GM21367 (cell line): ENCODE results near the gene LMNTD2.
A peak's percentile ranks its signal among the peaks of the same experiment; 100 is the strongest.

Experiments
- ATAC-seq: cut with Tn5 transposase; IDR thresholded peaks from one replicate; pipeline ENCODE4 v1.9.1; 2021; ENCODE audit not compliant: unreplicated experiment

The LMNTD2 gene

GRCh38 chr11:535519-536454 is 24.8 kb downstream of the LMNTD2 start, which contains the start of gene HRAS:
Gene HRAS, minus strand, starts transcription at chr11:535576.
- ATAC-seq = peak; percentile 61

- no peak for ATAC-seq
Measured at GRCh38 chr11:535210-535518, 25.4 kb downstream of the LMNTD2 start.

DNA sequence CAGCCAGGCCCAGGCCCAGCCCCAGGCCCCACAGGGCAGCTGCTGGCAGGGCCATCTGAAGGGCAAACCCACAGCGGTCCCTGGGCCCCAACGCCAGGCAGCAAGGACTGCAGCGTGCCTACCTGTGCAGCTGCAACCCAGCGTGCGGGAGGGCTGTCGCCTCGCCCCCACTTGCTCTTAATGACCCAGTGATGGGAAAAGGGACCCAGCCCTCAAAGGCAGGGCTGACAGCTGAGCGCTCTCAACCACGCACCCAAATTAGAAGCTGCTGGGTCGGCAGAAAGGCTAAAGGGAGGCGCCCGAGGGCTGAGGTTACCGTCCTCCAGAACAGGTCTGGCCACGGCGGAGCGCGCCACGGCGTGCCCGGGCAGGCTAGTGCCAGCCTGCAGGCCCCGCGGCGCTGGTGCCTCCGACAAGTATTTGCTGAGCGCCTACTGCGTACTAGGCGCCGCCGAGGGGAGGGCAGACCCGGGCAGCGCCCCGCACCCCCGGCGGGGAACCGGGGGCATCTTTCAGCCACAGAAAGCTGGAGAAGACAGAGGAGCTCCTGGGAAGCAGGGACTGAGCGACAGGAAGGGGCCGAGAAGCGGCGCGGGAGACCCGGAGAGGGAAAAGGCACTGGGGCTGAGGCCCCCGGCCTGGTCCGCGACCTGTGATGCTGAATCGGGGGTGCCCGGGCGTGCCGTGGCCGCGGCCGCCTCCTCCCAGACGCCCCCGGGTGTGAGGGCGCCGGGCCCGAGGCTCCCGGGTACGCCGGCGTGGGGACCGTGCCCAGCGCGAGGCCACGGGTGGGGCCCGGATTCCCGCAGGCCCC is 25.9 kb downstream of the LMNTD2 start:
- no peak for ATAC-seq

DNA sequence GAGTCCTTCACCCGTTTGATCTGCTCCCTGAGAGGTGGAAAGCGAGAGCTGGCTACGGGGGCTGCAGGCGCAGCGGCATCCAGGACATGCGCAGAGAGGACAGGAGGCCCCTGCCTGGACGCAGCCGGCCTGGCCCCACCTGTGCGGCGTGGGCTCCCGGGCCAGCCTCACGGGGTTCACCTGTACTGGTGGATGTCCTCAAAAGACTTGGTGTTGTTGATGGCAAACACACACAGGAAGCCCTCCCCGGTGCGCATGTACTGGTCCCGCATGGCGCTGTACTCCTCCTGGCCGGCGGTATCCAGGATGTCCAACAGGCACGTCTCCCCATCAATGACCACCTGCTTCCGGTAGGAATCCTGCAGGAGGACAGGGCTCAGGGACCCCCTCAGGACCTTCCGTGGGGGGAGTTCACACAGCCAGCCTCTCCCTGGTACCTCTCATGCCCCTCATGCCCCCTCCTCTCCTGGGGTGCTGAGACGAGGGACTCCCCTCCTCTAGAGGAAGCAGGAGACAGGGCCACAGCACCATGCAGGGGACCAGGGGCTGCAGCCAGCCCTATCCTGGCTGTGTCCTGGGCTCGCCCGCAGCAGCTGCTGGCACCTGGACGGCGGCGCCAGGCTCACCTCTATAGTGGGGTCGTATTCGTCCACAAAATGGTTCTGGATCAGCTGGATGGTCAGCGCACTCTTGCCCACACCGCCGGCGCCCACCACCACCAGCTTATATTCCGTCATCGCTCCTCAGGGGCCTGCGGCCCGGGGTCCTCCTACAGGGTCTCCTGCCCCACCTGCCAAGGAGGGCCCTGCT is 26.7 kb downstream of the LMNTD2 start:
- no peak for ATAC-seq

DNA sequence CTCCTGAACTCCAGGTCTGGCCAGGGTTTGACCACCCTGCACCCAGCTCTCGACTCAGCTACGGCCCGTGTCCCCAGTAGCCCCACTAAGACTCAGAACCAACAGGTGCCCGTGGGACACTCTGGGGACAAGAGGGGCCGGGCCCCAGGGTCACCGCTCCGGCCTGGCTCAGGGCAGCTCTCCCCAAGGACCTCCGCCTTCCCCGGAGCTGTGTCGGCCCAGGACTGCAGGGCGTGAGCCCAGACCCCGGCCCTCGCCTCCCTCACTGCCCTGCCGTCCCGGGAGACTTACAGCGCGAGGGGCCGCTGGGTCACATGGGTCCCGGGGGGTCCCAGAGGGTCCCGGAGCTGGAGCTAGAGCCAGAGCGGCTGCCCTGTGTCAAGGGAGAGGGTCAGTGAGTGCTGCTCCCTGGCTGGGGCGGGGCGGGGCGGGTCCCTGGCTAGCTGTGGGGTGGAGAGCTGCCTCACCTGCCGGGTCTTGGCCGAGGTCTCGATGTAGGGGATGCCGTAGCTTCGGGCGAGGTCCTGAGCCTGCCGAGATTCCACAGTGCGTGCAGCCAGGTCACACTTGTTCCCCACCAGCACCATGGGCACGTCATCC is 27.5 kb downstream of the LMNTD2 start:
- ATAC-seq = no peak

- no peak for ATAC-seq
Measured at GRCh38 chr11:532527-532985, 28.0 kb downstream of the LMNTD2 start.

- ATAC-seq = no peak
Measured at GRCh38 chr11:531919-532526, 28.5 kb downstream of the LMNTD2 start.

GRCh38 chr11:530960-531831 is 29.3 kb downstream of the LMNTD2 start:
- no peak for ATAC-seq

- ATAC-seq = no peak
Measured at GRCh38 chr11:529728-530411, 30.7 kb downstream of the LMNTD2 start.

- ATAC-seq = no peak
Measured at GRCh38 chr11:528815-529727, 31.5 kb downstream of the LMNTD2 start.

GRCh38 chr11:528166-528814 is 32.2 kb downstream of the LMNTD2 start:
- ATAC-seq = no peak

- no peak for ATAC-seq
Measured at GRCh38 chr11:526192-526591, 34.3 kb downstream of the LMNTD2 start.

- no peak for ATAC-seq
Measured at GRCh38 chr11:521177-521688, 39.3 kb downstream of the LMNTD2 start.

GRCh38 chr11:520428-521176 is 39.9 kb downstream of the LMNTD2 start:
- no peak for ATAC-seq

DNA sequence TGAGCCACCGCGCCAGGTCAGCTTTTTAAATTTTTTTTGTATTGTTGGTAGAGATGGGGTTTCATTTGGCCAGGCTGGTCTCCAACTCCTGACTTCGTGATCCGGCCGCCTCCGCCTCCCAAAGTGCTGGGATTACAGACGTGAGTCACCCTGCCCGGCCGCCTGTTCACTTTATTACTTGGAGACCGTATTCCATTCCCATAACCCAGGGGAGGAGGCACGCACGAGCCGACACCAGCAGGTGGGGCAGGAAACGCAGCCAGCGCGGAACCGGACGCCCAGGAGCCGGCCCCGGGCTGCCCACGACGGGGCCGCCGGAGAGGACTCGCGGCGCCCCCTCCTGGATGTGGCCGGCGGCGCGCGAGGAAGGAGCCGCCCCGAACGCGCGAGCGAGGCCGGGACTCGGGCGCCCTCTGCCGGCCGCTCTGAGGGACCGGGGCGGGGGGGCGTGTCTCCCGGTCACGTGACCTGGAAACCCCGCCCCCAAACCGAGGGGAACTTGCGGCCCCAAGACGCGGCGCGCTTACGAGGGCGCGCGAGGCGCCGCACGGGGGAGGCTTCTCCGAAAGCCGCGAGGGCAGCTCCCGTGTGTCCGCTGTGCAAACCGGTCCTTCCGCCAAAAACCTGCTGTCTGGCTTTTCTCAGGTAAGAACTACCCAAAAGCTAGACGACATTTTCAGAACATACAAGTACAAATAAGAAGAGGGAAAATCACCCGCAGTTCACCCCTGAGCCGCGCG is 41.9 kb downstream of the LMNTD2 start:
- peak; percentile 80 for ATAC-seq
